Neural crest cell (in vitro differentiated cells): Measurements from ENCODE around the gene TRAPPC2B. TPM values are rescaled to one million over a fixed set of nuclear protein-coding genes. Genes with fewer than 3 reads are reported as not detected.

Experiments used
- DNase-seq: peaks from one replicate; pipeline ENCODE4 v3.0.0; 2021; ENCODE audit warnings: low read depth, mixed read lengths, low spot score
- H3K27ac Mint-ChIP-seq: one replicate; pipeline ENCODE4 v1.8.0; 2021; ENCODE audit warnings: mild to moderate bottlenecking, mixed read lengths; ENCODE audit not compliant: unreplicated experiment
- H3K27me3 Mint-ChIP-seq: 2 replicates; pipeline ENCODE4 v1.8.0; 2021; ENCODE audit warnings: low read depth, mild to moderate bottlenecking, mixed read lengths
- H3K36me3 Mint-ChIP-seq: 2 replicates; pipeline ENCODE4 v1.8.0; 2021; ENCODE audit warnings: low read depth, mild to moderate bottlenecking, mixed read lengths
- H3K4me1 Mint-ChIP-seq: 2 replicates; pipeline ENCODE4 v1.8.0; 2021; ENCODE audit warnings: mixed read lengths
- H3K4me3 Mint-ChIP-seq: one replicate; pipeline ENCODE4 v1.8.0; 2021; ENCODE audit warnings: mild to moderate bottlenecking, mixed read lengths
- H3K9me3 Mint-ChIP-seq: 2 replicates; pipeline ENCODE4 v1.8.0; 2021; ENCODE audit warnings: mixed read lengths
- total RNA-seq: library from RNA; stranded (reverse); gene quantifications from 2 replicates; pipeline ENCODE4 v1.2.1, GENCODE V29; 2021
- TF ChIP-seq, protein P1 (sequence below): fragments of 200-600 bp; sonication (generic); conservative IDR thresholded peaks from 2 replicates; pipeline ENCODE4 v1.5.0; 2021; ENCODE audit warnings: antibody characterized with exemption, mild to moderate bottlenecking

Gene TRAPPC2B
- total RNA-seq, 1 donor from 2014 or later = 10.3 TPM

DNA sequence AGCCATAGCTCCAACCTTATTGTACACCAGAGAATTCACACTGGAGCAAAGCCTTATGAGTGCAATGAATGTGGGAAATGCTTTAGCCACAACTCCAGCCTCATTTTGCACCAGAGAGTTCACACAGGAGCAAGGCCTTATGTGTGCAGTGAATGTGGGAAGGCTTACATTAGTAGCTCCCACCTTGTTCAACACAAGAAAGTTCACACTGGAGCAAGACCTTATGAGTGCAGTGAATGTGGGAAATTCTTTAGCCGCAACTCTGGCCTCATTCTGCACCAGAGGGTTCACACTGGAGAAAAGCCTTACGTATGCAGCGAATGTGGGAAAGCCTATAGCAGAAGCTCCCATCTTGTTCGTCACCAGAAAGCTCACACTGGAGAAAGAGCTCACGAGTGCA is 5.9 kb upstream of the TRAPPC2B start:
- Mint-ChIP-seq H3K36me3 (peaks cover 16% of the 10 kb centered on the region), H3K4me3 (no peak overlapping the region), H3K9me3 (no peaks in the 10 kb centered on the region), H3K4me1 (peaks cover 9% of the 10 kb centered on the region), H3K27ac (no peak overlapping the region), H3K27me3 (no peaks in the 10 kb centered on the region)
- DNase-seq = no peak
- TF ChIP-seq, protein P1, sequence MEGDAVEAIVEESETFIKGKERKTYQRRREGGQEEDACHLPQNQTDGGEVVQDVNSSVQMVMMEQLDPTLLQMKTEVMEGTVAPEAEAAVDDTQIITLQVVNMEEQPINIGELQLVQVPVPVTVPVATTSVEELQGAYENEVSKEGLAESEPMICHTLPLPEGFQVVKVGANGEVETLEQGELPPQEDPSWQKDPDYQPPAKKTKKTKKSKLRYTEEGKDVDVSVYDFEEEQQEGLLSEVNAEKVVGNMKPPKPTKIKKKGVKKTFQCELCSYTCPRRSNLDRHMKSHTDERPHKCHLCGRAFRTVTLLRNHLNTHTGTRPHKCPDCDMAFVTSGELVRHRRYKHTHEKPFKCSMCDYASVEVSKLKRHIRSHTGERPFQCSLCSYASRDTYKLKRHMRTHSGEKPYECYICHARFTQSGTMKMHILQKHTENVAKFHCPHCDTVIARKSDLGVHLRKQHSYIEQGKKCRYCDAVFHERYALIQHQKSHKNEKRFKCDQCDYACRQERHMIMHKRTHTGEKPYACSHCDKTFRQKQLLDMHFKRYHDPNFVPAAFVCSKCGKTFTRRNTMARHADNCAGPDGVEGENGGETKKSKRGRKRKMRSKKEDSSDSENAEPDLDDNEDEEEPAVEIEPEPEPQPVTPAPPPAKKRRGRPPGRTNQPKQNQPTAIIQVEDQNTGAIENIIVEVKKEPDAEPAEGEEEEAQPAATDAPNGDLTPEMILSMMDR = no peak

- Mint-ChIP-seq H3K27ac (no peak overlapping the region), H3K36me3 (peaks cover 20% of the 10 kb centered on the region), H3K27me3 (no peaks in the 10 kb centered on the region), H3K4me3 (peak overlapping the region; percentile 44), H3K4me1 (peaks cover 20% of the 10 kb centered on the region), H3K9me3 (no peaks in the 10 kb centered on the region)
- TF ChIP-seq, protein P1 = no peak
- no peak for DNase-seq
Measured at GRCh38 chr19:57359300-57359699, 4.1 kb upstream of the TRAPPC2B start.

- DNase-seq = no peak
- peak overlapping the region; percentile 95 for H3K4me3 Mint-ChIP-seq
- peaks cover 21% of the 10 kb centered on the region for H3K4me1 Mint-ChIP-seq
- H3K27ac Mint-ChIP-seq = peak overlapping the region; percentile 98
- no peaks in the 10 kb centered on the region for H3K9me3 Mint-ChIP-seq
- peaks cover 13% of the 10 kb centered on the region for H3K36me3 Mint-ChIP-seq
- TF ChIP-seq, protein P1 = no peak
- H3K27me3 Mint-ChIP-seq = no peaks in the 10 kb centered on the region
Measured at GRCh38 chr19:57362419-57362818, 932 bp upstream of the TRAPPC2B start.

- no peak for DNase-seq
- Mint-ChIP-seq H3K4me3 (peak overlapping the region; percentile 95), H3K9me3 (no peaks in the 10 kb centered on the region), H3K27ac (peak overlapping the region; percentile 94), H3K36me3 (peaks cover 9% of the 10 kb centered on the region), H3K4me1 (peaks cover 21% of the 10 kb centered on the region), H3K27me3 (no peaks in the 10 kb centered on the region)
- TF ChIP-seq, protein P1 = no peak
Measured at GRCh38 chr19:57363688-57364181, 384 bp downstream of the TRAPPC2B start.

DNA sequence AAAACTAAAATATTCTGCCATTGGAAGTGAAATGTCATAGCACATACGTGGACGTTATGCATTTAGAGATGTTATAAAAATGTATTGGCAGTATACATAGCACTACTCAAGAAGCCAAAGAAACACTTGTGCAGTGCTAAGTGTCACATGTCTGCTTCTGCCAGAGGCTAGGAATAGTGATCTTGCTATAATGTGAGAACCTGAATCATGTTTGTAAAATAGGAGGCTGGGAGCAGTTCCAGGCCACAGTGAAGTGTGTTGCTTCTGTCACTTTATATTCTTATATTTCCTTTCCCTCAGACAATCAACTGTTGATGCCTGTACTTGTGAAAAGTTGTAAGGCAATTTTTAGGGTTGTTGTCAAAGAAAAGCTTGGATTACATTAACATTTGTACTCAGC is 3.4 kb downstream of the TRAPPC2B start:
- Mint-ChIP-seq H3K27ac (no peak overlapping the region), H3K36me3 (peaks cover 22% of the 10 kb centered on the region), H3K27me3 (no peaks in the 10 kb centered on the region), H3K9me3 (no peaks in the 10 kb centered on the region), H3K4me1 (peaks cover 21% of the 10 kb centered on the region), H3K4me3 (peak overlapping the region; percentile 72)
- TF ChIP-seq, protein P1 = no peak
- DNase-seq = no peak
